Testis (tissue), 2 donors: ENCODE results near the gene MACF1.

ENCODE experiments used
- CTCF ChIP-seq, 3 experiments: fragments of 450-650 bp in 2 of 3; fragments of 200-600 bp in 1 of 3; sonication (generic) in 1 of 3; IDR thresholded peaks; one replicate each; pipeline ENCODE4 v1.5.1; 2016 to 2019; ENCODE audit warnings: antibody characterized with exemption in 3 of 3, mild to moderate bottlenecking in 2 of 3, moderate library complexity in 1 of 3
- POLR2A ChIP-seq: fragments of 450-650 bp; IDR thresholded peaks from one replicate; pipeline ENCODE4 v1.6.1; 2017; ENCODE audit warnings: antibody characterized with exemption, mild to moderate bottlenecking, moderate library complexity

- no peak for TF ChIP-seq CTCF (IDR thresholded peaks at IDR 0.05)
- no peak for TF ChIP-seq POLR2A
Measured at GRCh38 chr1:39297551-39297950, 93.1 kb downstream of the MACF1 start.
